H1 (cell line): ENCODE data around the gene NBEA. TPM values are rescaled to one million over a fixed set of nuclear protein-coding genes. Genes with fewer than 3 reads are reported as not detected.

Experiments used
- CTCF ChIA-PET: fragments of 300-600 bp; sonication (Branson Sonifier 250); formaldehyde crosslinking; loops from one replicate; lab custom pipeline; 2021; ENCODE audit not compliant: partially characterized antibody; lab: Charles Lee
- POLR2A ChIA-PET: fragments of 300-600 bp; sonication (Branson Sonifier 250); formaldehyde crosslinking; loops from one replicate; lab custom pipeline; 2021; ENCODE audit warnings: inconsistent platforms; ENCODE audit not compliant: partially characterized antibody; lab: Charles Lee
- DNase-seq, 2 experiments: peaks; one replicate each; pipeline versions ENCODE4 v3.0.0 to v3.0.0-alpha.2; 2010 to 2022; ENCODE audit warnings: low spot score in 2 of 2, low read depth in 1 of 2, mixed read lengths in 1 of 2
- FAIRE-seq: peaks from 2 replicates; lab custom pipeline; 2011; peaks lifted over from hg19 to GRCh38; lab: Jason Lieb, UNC
- H2AFZ ChIP-seq: 2 replicates; pipeline ENCODE4 v1.8.1; 2012; ENCODE audit warnings: low read length, inconsistent platforms
- H2AK5ac ChIP-seq: 2 replicates; pipeline ENCODE4 v1.6.1; 2013; ENCODE audit warnings: low read depth, low read length
- H2BK120ac ChIP-seq: replicated peaks from 2 replicates; pipeline ENCODE3; 2013; ENCODE audit warnings: low read depth, low read length, inconsistent platforms
- H2BK12ac ChIP-seq: 2 replicates; pipeline ENCODE4 v1.6.1; 2013; ENCODE audit warnings: low read depth, low read length
- H2BK15ac ChIP-seq: 2 replicates; pipeline ENCODE4 v1.6.1; 2013; ENCODE audit warnings: low read length
- H2BK20ac ChIP-seq: 2 replicates; pipeline ENCODE4 v1.6.1; 2013; ENCODE audit warnings: low read length
- H2BK5ac ChIP-seq: 2 replicates; pipeline ENCODE4 v1.6.1; 2013; ENCODE audit warnings: low read depth, low read length
- H3K14ac ChIP-seq: 2 replicates; pipeline ENCODE4 v1.6.1; 2013; ENCODE audit warnings: inconsistent platforms; ENCODE audit not compliant: insufficient read length
- H3K18ac ChIP-seq: 2 replicates; pipeline ENCODE4 v1.6.1; 2013; ENCODE audit warnings: low read length; ENCODE audit errors: extremely low read depth
- H3K23ac ChIP-seq: 2 replicates; pipeline ENCODE4 v1.6.1; 2013; ENCODE audit warnings: inconsistent platforms; ENCODE audit not compliant: insufficient read length
- H3K23me2 ChIP-seq: 2 replicates; pipeline ENCODE4 v1.6.1; 2013; ENCODE audit warnings: low read depth, low read length
- H3K27ac ChIP-seq: 2 replicates; pipeline ENCODE4 v1.6.1; 2011; ENCODE audit warnings: low read depth, low read length, inconsistent platforms
- H3K27me3 ChIP-seq, 4 experiments: replicated peaks in 1 of 4; 1 replicate in 1 of 4; 2 replicates in 3 of 4; pipeline versions ENCODE4 v1.6.1 to v1.8.1; 2011 to 2013; ENCODE audit warnings: low read length in 3 of 4, mild to moderate bottlenecking in 3 of 4, inconsistent platforms in 2 of 4, mixed read lengths in 2 of 4, moderate library complexity in 1 of 4; ENCODE audit not compliant: control insufficient read depth in 3 of 4, insufficient read depth in 3 of 4; ENCODE audit errors: extremely low read depth in 1 of 4
- H3K36me3 ChIP-seq, 4 experiments: 2 replicates each; pipeline versions ENCODE4 v1.6.1 to v1.8.1; 2011 to 2013; ENCODE audit warnings: mild to moderate bottlenecking in 4 of 4, low read length in 3 of 4, moderate library complexity in 2 of 4, control low read depth in 1 of 4, inconsistent platforms in 1 of 4; ENCODE audit not compliant: insufficient read depth in 4 of 4, control insufficient read depth in 2 of 4
- H3K4ac ChIP-seq: replicated peaks from 2 replicates; pipeline ENCODE3; 2013; ENCODE audit warnings: low read length, low read depth, mixed read lengths, inconsistent platforms; ENCODE audit not compliant: insufficient read length
- H3K4me1 ChIP-seq, 4 experiments: replicated peaks in 1 of 4; 1 replicate in 1 of 4; 2 replicates in 3 of 4; pipeline versions ENCODE4 v1.6.1 to v1.8.1; 2011 to 2013; ENCODE audit warnings: low read length in 3 of 4, inconsistent platforms in 2 of 4, mixed read lengths in 1 of 4; ENCODE audit not compliant: insufficient read depth in 4 of 4, control insufficient read depth in 3 of 4
- H3K4me2 ChIP-seq, 2 experiments: 2 replicates each; pipeline versions ENCODE4 v1.6.1 to v1.8.1; 2011 to 2013; ENCODE audit warnings: low read depth in 2 of 2, low read length in 2 of 2, control low read depth in 1 of 2, inconsistent platforms in 1 of 2, mild to moderate bottlenecking in 1 of 2; ENCODE audit not compliant: insufficient read depth in 1 of 2
- H3K4me3 ChIP-seq, 4 experiments: fragments of 200-600, 300-600 bp in 1 of 4; sonication (generic), shearing (Covaris generic), sonication (Bioruptor Twin) in 1 of 4; 2 replicates each; pipeline versions ENCODE4 v1.5.1 to v1.8.1; 2011 to 2016; ENCODE audit warnings: low read length in 4 of 4, low read depth in 3 of 4, control low read depth in 2 of 4, inconsistent platforms in 2 of 4, mild to moderate bottlenecking in 2 of 4, mixed read lengths in 1 of 4, moderate library complexity in 1 of 4; ENCODE audit not compliant: insufficient read depth in 2 of 4; ENCODE audit errors: extremely low read depth in 1 of 4
- H3K56ac ChIP-seq: replicated peaks from 2 replicates; pipeline ENCODE3; 2013; ENCODE audit warnings: low read depth, mild to moderate bottlenecking, mixed read lengths, low read length, inconsistent platforms; ENCODE audit not compliant: insufficient read length
- H3K79me1 ChIP-seq: 2 replicates; pipeline ENCODE4 v1.6.1; 2013; ENCODE audit warnings: low read depth, low read length, control low read depth
- H3K79me2 ChIP-seq, 2 experiments: 2 replicates each; pipeline versions ENCODE4 v1.6.1 to v1.8.1; 2012 to 2013; ENCODE audit warnings: low read length in 2 of 2, mild to moderate bottlenecking in 2 of 2, inconsistent platforms in 1 of 2; ENCODE audit not compliant: insufficient read depth in 2 of 2, control insufficient read depth in 1 of 2
- H3K9ac ChIP-seq, 4 experiments: replicated peaks in 1 of 4; 1 replicate in 1 of 4; 2 replicates in 3 of 4; pipeline versions ENCODE4 v1.6.1 to v1.8.1; 2011 to 2013; ENCODE audit warnings: low read depth in 3 of 4, low read length in 3 of 4, control low read depth in 2 of 4, mild to moderate bottlenecking in 2 of 4, moderate library complexity in 2 of 4, inconsistent platforms in 1 of 4; ENCODE audit errors: extremely low read depth in 1 of 4
- H3K9me3 ChIP-seq, 2 experiments: 2 replicates each; pipeline versions ENCODE4 v1.6.1 to v1.8.1; 2012 to 2013; ENCODE audit warnings: mild to moderate bottlenecking in 2 of 2, moderate library complexity in 2 of 2, control low read depth in 1 of 2, inconsistent platforms in 1 of 2, low read depth in 1 of 2, low read length in 1 of 2, mixed read lengths in 1 of 2; ENCODE audit not compliant: insufficient read depth in 2 of 2
- H4K20me1 ChIP-seq, 2 experiments: replicated peaks in 1 of 2; 2 replicates each; pipeline versions ENCODE3 to v1.8.1; 2011 to 2013; ENCODE audit warnings: inconsistent platforms in 2 of 2, low read length in 2 of 2, mild to moderate bottlenecking in 1 of 2; ENCODE audit not compliant: insufficient read depth in 2 of 2, control insufficient read depth in 1 of 2
- H4K5ac ChIP-seq: 2 replicates; pipeline ENCODE4 v1.6.1; 2013; ENCODE audit warnings: low read length, low read depth, mixed read lengths, inconsistent platforms; ENCODE audit not compliant: insufficient read length
- H4K8ac ChIP-seq: 2 replicates; pipeline ENCODE4 v1.8.0; 2013; ENCODE audit warnings: mild to moderate bottlenecking, moderate library complexity, low read length, inconsistent platforms; ENCODE audit not compliant: insufficient read depth; ENCODE audit errors: extremely low read depth
- H4K91ac ChIP-seq: replicated peaks from 2 replicates; pipeline ENCODE3; 2013; ENCODE audit warnings: low read length, mixed read lengths, inconsistent platforms; ENCODE audit not compliant: insufficient read length
- ASH2L ChIP-seq: fragments of 200-600, 300-600 bp; sonication (generic); IDR thresholded peaks from one replicate; pipeline ENCODE4 v1.7.1; 2017; ENCODE audit warnings: low read length
- ATF2 ChIP-seq: IDR thresholded peaks from 2 replicates; pipeline ENCODE4 v1.6.1; 2012; ENCODE audit warnings: low read length, inconsistent platforms
- ATF3 ChIP-seq: IDR thresholded peaks from 2 replicates; pipeline ENCODE4 v1.6.1; 2011; ENCODE audit warnings: low read depth, mild to moderate bottlenecking, low read length; ENCODE audit not compliant: insufficient read depth
- BACH1 ChIP-seq: IDR thresholded peaks from 2 replicates; pipeline ENCODE4 v1.6.1; 2012; ENCODE audit warnings: low read length, improper control_type of control experiment
- BCL11A ChIP-seq, 2 experiments: IDR thresholded peaks; one replicate each; pipeline ENCODE4 v1.6.1; 2011; ENCODE audit warnings: low read depth in 2 of 2, low read length in 2 of 2, mild to moderate bottlenecking in 2 of 2
- EP300 ChIP-seq, 2 experiments: IDR thresholded peaks; 1 replicate in 1 of 2; 2 replicates in 1 of 2; pipeline ENCODE4 v1.6.1; 2011 to 2012; ENCODE audit warnings: low read depth in 2 of 2, low read length in 2 of 2, mild to moderate bottlenecking in 2 of 2, borderline replicate concordance in 1 of 2, inconsistent platforms in 1 of 2, moderate library complexity in 1 of 2
- HDAC2 ChIP-seq, 2 experiments: fragments of 300-600 bp in 1 of 2; sonication (generic) in 1 of 2; IDR thresholded peaks; 2 replicates each; pipeline ENCODE4 v1.6.1; 2011 to 2012; ENCODE audit warnings: low read depth in 2 of 2, low read length in 2 of 2, mild to moderate bottlenecking in 2 of 2, moderate library complexity in 2 of 2, borderline replicate concordance in 1 of 2, inconsistent platforms in 1 of 2
- NANOG ChIP-seq: IDR thresholded peaks from 2 replicates; pipeline ENCODE4 v1.6.1; 2011; ENCODE audit warnings: low read length, low read depth, mild to moderate bottlenecking, inconsistent platforms; ENCODE audit not compliant: insufficient read depth, poor library complexity, severe bottlenecking
- POLR2A ChIP-seq, 2 experiments: IDR thresholded peaks; 1 replicate in 1 of 2; 2 replicates in 1 of 2; pipeline ENCODE4 v1.6.1; 2011; ENCODE audit warnings: low read depth in 2 of 2, low read length in 2 of 2, mild to moderate bottlenecking in 2 of 2; ENCODE audit errors: control extremely low read depth in 1 of 2
- TCF12 ChIP-seq: IDR thresholded peaks from 2 replicates; pipeline ENCODE4 v1.6.1; 2011; ENCODE audit warnings: low read depth, mild to moderate bottlenecking, low read length
- WGBS, 2 experiments: shearing (Covaris generic) in 1 of 2; methylation state at CpG; one replicate each; pipeline versions ENCODE4 v1.1.6 to v1.1.7; 2013 to 2015; ENCODE audit warnings: low lambda C conversion rate in 2 of 2, mixed read lengths in 2 of 2, inconsistent platforms in 1 of 2, low coverage in 1 of 2, missing lambda C conversion rate in 1 of 2; ENCODE audit not compliant: insufficient replicate concordance in 2 of 2, insufficient coverage in 1 of 2, insufficient read length in 1 of 2; ENCODE audit errors: extremely low coverage in 1 of 2, missing lambda C conversion rate in 1 of 2; 5-methylcytosine and 5-hydroxymethylcytosine counted together
- polyA plus RNA-seq, 7 experiments: library from polyadenylated mRNA; depleted of rRNA in 3 of 7; stranded (reverse) in 5 of 7; unstranded in 2 of 7; fragments of >200 nt in 5 of 7; fragments of 200-250 nt in 2 of 7; gene quantifications; 1 replicate in 5 of 7; 2 replicates in 1 of 7; 4 replicates in 1 of 7; pipeline versions ENCODE4 v1.2.1 to v1.2.3, GENCODE V29; 2011 to 2013; ENCODE audit warnings: missing spikeins in 2 of 7, mixed read lengths in 2 of 7
- total RNA-seq: library from RNA; stranded (reverse); fragmentation: NEBNext Ultra II Directional; extraction: Animal tissue kit (Norgen Biotek cat#: 25700); gene quantifications from 2 replicates; pipeline ENCODE4 v1.2.1, GENCODE V29; 2021

NBEA gene
- total and polyA plus RNA-seq, 2 of the 8 experiments (the other 6 are each of a cell fraction or from before 2014, with no cell fraction given): 14.2 to 21.5 TPM

- POLR2A ChIA-PET: no interaction called here
- no peak overlapping the region for H2BK120ac ChIP-seq
- H3K36me3 ChIP-seq: no peaks in the 10 kb centered on the region
- H3K23me2 ChIP-seq: no peaks in the 10 kb centered on the region
- no peak overlapping the region for H4K8ac ChIP-seq
- no peak overlapping the region for H2AK5ac ChIP-seq
- no peak for TF ChIP-seq NANOG
- TF ChIP-seq BACH1: no peak
- TF ChIP-seq POLR2A (IDR thresholded peaks at IDR 0.05; ENCODE audit: control extremely low read depth in 1 of 2, low read depth in 2 of 2, low read length in 2 of 2): no peak
- no peak for TF ChIP-seq ATF2
- TF ChIP-seq ATF3: no peak
- no peak for TF ChIP-seq ASH2L
- TF ChIP-seq TCF12: no peak
- TF ChIP-seq EP300 (IDR thresholded peaks at IDR 0.05; ENCODE audit: borderline replicate concordance in 1 of 2, low read depth in 2 of 2, low read length in 2 of 2): no peak
- no peak for TF ChIP-seq HDAC2 (IDR thresholded peaks at IDR 0.05; ENCODE audit: borderline replicate concordance in 1 of 2, low read depth in 2 of 2, low read length in 2 of 2)
- no peak for TF ChIP-seq BCL11A (IDR thresholded peaks at IDR 0.05; ENCODE audit: low read depth in 2 of 2, low read length in 2 of 2)
- TF ChIP-seq, all 59 proteins: peak for 0
- FAIRE-seq (no peak), DNase-seq (no peak)
- Histone ChIP-seq H3K18ac (no peak overlapping the region), H3K23ac (no peak overlapping the region), H4K91ac (no peak overlapping the region), H3K9ac (no peak overlapping the region), H3K56ac (no peak overlapping the region), H3K14ac (no peak overlapping the region), H3K9me3 (no peaks in the 10 kb centered on the region), H4K5ac (no peak overlapping the region), H2BK20ac (no peak overlapping the region), H3K27ac (no peak overlapping the region), H3K4ac (no peak overlapping the region), H3K79me2 (no peaks in the 10 kb centered on the region), H2BK5ac (no peak overlapping the region), H4K20me1 (no peaks in the 10 kb centered on the region), H2AFZ (no peak overlapping the region), H3K27me3 (no peaks in the 10 kb centered on the region), H2BK15ac (no peak overlapping the region), H3K4me1 (no peaks in the 10 kb centered on the region), H2BK12ac (no peak overlapping the region), H3K4me3 (no peak overlapping the region), H3K4me2 (no peak overlapping the region), H3K79me1 (no peaks in the 10 kb centered on the region)
- CTCF ChIA-PET: interaction anchor here (1.1 kb wide), 1 partner anchor 8 kb away, joined by 3 read pairs; no protein-coding TSS in a partner anchor
- 88% methylated on average over 3 of the region's 3 CpGs; no CpG with 5 or more reads in 1 of the 2 experiments for WGBS, 2 experiments
These were observed 613.0 kb downstream of the NBEA start for GRCh38 chr13:35554972-35555623.
